SKM-1 treated with dmso at 0.1 percent for 144 hours (cell line): ENCODE results near the gene MPP7.

Source experiments
- DNase-seq: peaks from one replicate; lab custom pipeline; 2025; ENCODE audit not compliant: unreplicated experiment; lab: John Stamatoyannopoulos, UW

The MPP7 gene

DNA sequence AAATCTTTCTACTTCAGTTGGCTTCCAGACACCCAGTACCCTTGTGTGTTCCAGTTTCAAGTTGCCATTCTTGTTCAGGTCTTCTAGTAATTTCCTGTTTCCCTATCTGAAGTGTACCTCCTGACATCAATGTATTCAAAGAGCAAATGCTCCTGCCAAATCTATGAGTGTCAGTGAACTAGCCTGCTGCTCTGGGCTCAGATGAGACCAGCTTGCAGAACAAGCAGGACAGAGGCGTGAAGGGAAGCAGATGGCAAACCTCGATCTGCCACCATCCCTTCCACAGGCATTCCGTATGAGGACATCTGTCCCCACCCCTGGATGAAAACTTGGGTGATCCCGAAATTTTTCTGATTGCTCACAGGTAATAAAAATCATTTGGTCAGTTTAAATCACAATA is 4.4 kb upstream of the MPP7 start:
- no peak for DNase-seq

DNA sequence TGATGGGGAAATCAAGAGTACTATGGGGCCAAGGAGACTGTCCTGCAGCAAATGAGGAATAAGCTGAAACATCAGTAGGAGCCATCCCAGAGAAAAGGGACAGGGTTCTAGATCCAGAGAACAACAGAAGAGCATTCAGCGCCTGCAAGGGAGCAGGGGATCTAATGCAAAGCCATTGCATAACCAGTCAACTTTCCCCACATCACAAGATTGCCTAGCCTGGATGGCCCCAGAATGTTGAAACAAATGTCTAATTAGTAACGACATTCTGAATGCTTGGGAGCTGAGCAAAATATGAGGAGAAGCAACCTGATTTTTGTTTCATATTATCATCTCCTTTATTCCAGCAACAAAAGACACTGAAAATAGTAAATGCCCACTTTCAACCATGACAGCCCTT is 2.7 kb upstream of the MPP7 start:
- DNase-seq, result peak; percentile 29

DNA sequence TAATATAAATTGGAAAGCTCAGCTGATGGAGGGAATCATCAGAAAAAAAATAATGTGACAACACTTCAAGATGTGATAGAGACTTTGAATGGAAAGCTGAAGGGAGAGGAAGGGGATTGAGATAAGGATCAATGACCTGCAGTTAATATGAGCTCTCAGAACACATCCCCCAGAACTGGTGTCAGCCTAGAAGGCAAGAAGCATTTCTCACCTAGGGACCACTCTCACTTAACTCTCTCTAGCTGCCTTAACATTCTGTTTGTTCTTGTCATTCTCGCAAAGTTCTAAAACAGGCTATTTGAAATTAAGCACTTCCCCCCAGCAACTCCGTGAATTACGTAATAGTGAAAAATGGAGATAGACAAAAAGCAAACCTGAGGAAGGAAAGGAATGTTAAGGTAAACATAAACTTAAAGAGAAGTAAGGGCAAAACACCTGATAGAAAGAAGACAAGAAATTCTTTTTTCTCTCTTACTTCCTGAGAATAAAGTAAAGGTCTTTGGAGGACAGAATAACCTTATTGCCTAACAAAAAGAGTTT is 1.2 kb upstream of the MPP7 start:
- no peak for DNase-seq

DNA sequence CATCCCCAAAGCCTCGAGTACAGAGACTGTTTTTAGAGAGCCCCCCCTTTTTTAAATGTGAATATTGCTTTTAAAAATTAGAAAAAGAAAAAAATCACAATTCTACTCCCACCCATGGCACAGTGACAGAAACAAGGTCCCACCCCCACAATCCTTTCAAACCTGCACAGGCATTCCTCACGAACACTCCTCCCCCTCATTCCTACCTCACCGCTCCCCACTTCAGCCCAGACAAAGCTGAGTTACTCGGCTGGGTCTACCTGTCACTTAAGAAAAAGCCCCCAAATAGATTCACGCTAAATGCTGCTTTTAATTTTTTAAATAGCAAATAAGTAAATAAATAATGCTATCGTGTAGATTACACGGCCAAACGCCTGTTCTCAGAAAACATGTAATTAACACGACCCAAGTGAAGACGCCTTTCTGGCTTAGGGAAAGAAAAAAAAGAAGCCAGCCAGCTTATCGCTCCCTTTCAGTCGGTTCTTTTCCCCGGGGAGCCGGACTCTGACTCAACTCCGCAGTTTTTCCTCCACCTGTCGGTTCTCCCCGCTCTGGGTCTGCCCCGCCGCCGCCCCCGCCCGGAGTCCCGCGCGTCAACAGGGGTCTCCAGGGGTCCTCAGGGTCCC is 739 bp downstream of the MPP7 start:
- peak; percentile 10 for DNase-seq

DNA sequence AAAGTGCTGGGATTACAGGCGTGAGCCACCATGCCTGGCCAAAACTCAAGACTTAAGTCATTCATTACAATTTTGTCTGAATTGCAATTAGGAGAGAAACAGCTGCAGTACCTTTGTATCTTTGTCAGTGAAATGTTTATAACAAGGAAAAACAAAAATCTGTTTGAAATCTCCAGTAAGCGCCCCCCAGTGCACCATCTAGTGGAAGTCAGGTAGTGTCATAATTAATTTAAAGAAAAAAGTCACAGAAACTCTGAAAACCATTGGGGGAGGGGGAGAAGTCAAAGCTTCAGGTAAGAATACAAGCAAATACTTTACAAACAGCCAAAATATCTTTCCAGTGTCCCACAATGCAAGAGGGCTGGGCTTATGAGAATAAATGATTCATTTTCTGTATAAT is 2.8 kb downstream of the MPP7 start:
- DNase-seq, result no peak

DNA sequence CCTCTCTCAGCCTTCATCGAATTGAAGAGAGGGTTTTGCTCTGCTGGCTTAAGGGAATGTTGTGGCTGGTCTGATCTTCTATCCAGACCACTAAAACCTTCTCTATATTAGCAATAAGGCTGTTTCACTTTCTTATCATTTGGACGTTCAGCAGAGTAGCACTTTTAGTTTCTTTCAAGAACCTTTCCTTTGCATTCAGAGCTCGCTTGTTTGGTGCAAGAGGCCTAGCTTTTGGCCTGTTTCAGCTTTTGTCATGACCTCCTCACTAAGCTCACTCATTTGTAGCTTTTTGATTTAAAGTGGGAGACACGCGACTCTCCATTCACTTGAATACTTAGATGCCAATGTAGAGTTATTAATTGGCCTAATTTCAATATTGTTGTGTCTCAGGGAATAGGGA is 3.9 kb downstream of the MPP7 start:
- no peak for DNase-seq

DNA sequence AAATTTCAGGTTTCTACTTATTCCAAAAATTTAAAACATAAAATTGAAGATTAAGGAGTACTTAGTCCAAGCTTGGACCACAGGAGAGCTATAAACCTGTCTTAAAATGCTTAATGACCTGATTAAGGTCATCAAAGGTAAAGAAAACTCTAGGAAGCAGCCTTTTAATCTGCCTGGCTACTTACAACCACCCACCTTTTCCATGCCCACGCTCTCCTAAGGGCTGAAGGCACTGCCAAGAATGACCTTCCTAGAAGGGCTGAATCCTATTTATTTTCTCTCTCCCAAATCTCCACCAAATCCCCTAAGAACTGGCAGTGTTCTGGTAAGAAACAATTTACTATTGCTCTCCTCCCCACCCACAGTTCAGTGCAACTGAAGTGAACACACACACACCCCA is 6.8 kb downstream of the MPP7 start:
- DNase-seq, result no peak

DNA sequence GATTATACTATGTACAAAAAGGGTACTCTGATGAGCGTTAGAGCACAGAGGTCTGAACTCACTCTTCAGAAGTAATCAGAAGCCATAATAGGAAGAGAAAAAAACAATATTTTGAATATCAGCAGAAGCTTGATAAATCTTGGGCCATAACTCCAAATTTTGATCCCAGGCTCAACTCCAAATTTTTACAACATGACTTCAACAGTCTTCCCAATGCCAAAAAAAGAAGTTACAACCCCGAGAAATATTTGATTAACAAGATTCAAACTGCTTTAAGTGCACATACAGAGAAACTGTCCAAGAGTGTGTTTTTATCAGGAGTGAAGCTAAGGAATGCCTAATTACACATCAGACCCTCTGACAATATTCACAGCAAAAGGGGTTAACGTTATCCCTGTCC is 7.5 kb downstream of the MPP7 start:
- no peak for DNase-seq

DNA sequence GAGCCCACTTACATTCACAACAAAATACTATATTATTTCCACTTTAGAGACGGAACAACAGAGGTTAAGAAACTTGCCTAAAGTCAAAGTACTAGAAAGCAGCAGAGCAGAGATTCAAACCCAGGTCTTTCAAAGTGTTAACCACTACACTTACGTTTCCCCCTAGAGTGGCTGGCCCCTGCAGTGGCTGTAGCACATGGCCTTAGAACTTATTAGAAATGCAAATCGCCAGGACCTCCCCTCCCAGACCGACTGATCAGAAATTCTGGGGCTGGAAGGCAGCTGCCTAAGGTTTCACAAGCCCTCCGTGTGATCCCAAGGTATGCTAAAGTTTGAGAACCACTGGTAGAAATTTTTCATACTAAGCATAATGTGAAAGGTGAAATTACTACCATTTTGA is 8.1 kb downstream of the MPP7 start:
- no peak for DNase-seq

DNA sequence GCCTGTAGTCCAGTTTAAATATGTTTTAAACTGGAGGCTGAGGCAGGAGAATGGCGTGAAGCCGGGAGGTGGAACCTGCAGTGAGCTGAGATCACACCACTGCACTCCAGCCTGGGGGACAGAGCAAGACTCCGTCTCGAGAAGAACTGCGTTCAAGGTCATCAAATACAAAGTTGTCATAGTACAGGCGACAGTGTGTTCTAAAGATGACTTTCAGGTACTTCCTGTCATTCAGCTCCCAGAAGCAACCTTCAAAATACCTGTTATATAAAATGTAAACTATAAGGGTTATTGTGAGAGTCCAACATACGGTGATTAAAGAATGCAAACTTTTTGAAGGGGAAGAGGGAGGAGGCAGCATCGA is 8.7 kb downstream of the MPP7 start:
- no peak for DNase-seq

DNA sequence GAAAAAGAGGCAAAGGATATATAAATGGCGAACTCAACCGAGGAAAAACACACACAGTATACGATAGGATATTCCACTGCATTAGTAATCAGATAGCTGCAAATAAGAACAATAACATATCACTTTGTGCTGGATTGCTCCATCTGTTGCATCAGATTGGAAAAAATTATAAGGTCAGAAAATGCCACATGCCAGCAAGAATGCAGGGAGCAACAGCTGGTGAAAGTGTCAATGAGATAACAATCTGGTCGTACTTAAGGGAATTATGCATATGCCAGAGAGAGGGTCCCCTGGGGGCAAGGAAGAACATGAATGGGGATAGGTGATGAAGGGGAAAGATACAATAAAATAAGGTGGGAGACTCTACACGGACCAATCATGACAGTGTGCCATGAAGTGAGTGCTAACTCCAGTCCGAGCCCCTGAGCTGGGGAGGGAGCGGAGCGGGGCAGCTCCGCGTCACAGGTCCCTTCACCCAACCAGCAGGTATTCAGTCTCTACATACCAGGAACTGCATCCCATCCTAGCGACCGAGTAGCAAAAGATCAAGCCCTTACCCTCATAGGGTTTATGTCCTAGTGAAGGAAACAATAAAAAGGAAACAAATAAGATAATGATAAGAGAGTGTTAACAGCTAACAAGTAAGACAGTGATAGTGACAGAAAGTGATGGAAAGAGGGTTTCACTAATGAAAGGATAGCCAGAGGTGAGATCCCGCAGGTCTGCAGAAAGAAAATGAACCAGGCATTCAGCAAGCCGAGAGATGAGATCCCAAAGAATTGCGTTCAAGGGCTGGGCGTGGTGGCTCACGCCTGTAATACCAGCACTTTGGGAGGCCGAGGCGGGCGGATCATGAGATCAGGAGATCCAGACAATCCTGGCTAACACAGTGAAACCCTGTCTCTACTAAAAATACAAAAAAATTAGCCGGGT is 9.4 kb downstream of the MPP7 start:
- no peak for DNase-seq

DNA sequence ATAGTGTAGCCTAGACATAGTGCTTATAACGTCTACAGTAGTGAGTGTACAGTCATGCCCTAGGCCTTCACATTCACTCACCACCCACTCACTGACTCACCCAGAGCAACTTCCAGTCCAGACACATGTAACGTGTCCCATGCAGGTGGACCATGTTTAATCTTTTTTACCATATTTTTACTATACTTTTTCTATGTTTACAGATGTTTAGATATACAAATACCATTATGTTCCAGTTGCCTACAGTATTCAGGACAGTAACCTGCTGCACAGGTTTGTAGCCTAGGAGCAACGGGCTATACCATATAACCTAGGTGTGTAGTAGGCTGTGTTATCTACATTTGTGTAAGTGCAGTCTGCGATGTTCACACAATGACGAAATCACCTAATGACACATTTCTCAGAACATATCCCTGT is 11.0 kb downstream of the MPP7 start:
- DNase-seq, result no peak

DNA sequence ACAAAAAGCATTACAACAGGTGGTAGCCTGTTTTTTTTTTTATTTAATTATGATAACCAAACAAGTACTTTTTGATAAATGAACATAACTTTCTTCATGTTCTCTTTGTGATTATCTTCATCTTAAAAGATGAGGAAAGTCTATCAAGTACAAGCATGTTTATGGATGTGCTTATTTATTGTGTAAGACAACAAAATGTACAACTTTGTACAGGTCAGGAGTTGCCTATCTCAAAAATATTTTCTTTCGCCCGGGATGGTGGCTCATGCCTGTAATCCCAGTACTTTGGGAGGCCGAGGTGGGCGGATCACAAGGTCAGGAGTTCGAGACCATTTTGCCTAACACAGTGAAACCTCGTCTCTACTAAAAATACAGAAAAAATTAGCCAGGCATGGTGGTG is 17.0 kb downstream of the MPP7 start:
- DNase-seq, result no peak

DNA sequence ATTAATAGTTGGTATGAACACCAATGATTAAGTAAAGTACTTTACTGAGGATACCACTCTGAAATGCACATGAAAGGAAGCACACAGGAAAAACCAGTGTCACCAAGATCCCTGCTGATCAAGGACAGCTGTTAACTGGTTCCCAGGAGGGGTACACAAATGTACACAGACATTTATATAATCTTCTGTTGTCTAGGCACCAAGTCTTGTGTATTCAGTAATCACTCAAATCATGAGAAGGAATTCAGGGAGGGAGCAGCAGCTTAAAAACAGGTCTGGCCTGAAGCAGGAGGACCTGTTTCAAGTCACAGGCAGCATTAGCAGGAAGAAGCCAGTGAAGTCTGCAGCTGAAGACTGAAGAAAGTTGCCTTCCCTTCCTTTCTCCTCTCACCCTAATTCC is 18.7 kb downstream of the MPP7 start:
- no peak for DNase-seq

DNA sequence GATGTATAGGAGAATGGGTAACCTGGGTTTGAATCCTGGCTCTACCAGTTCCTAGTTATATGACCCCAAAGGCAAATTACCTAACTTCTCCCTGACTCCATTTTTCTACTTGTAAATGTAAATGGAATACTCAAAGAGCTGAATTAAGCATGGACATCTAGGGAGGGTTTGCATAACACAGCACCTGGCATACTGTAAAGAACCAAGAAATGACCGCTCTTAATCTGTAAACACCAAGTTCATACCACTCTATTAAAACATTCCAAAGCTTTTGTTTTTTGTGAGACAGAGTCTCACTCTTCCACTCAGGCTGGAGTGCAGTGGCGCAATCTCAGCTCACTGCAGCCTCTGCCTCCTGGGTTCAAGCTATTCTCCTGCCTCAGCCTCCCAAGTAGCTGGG is 19.6 kb downstream of the MPP7 start:
- no peak for DNase-seq

DNA sequence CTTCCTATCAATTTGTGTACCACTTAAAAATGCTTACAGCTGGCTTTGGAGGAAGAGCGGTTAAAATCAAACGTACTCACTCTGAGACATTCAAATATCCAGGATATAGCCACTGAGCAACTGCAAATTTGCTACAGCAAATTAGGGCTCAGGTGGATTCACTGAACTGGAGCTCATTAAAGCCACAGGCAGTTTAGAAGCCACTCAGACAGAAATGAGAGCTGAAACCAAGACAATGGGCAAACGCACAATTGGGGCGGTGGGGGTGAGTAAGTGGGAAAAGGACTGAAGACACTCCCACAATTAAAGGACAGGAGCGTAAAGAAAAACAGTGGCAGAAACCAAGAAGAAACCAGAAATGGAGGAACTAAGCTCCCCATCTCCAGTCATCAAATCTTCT is 20.5 kb downstream of the MPP7 start:
- DNase-seq, result no peak

DNA sequence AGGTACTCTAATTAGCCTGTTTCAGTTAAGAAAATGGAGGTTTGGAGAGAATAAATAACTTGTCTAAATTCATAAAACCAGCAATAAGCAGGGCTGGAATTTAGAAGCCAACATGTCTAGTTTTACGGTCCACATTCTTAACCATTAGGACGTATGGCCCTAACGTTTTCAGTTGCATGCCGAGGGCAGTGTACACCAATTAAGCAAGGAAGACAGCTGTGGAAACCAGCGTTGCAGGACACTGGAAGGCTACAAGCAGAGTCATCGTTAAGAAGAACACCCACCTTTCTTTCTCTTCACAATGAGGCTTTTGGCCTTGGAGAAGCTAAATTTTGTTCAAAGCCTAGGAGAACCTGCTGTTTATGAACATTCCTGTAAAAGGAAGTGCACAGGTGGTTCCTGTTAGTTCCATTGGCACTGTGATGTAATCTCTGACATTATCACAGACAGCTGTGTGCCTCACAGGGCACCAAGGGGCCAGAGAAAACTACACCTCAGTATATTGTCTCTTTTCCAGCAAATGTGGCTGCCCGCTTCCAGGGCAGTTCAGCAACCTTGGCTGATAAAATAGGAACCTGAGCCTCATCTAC is 21.0 kb downstream of the MPP7 start:
- no peak for DNase-seq

DNA sequence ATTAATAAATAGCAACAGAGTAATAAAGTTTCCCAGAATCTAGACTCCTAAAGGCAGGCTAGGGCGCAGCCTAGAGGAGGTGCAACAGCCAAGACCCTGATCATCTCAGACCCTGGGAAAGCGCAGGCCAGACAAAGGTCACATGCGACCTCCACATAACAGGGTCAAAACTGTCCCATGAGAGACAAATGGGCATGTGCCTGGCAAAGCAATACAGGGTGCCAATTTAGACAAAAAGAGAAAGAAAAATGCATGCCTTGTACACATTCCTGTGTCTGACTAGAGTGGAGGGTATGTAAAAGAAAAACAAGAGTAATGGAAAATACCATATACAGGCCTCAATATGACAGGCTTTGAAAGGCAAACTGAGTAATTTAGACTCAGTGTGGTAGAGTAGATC is 22.2 kb downstream of the MPP7 start:
- no peak for DNase-seq

DNA sequence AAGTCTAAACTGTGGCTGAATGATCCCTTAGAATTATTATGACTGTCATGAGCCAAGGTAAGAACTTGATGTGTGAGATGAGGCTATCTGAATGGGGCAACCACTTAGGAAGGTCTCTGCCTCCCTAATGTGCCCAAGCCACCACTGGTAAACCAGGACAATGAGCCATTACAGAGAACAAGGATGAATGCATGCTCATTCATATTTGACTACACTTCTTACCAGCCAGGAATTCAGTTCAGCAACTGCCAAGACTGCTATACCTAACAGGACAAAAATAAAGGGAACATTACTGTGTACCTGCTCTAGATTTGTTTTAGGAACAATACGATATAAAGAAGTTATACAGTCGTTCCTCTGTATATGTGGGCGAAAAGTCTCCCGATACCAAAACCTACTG is 23.0 kb downstream of the MPP7 start:
- DNase-seq, result no peak

DNA sequence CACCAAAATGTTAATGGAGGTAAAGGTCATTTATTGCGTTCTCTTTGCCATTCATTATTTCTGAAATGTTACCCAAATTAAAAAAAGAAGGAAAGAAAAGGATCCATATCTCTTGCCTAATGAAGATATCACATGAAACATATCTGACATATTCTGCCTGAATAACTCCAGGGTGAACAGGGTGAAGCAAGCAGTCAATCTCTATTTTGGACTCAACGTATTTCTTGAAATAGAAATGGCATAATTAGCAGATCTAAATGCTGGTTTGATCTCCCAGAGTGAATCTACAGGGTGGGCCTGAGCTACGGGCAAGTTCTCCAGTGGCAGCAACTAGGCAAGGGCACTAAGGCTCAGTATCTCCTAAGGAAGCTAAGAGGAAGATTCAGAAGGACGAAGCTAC is 24.0 kb downstream of the MPP7 start:
- DNase-seq, result no peak

DNA sequence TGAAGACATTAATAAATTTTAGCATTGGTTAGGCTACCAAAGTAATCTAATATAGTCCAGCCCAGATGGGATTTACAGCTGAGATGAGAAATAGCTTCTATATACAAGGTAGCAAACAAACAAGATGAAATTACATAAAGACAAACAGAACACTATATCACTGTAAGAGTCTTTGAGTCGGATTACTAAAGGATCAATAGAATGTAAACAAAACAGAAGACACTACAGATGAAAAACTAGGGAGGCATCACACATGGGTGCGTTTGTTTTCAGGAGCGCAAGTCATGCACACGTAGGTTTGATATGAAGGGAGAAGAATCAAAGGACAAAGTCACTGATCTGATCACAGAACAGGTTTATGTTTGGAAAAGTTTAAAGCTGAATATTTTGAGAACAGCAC is 26.5 kb downstream of the MPP7 start:
- no peak for DNase-seq

DNA sequence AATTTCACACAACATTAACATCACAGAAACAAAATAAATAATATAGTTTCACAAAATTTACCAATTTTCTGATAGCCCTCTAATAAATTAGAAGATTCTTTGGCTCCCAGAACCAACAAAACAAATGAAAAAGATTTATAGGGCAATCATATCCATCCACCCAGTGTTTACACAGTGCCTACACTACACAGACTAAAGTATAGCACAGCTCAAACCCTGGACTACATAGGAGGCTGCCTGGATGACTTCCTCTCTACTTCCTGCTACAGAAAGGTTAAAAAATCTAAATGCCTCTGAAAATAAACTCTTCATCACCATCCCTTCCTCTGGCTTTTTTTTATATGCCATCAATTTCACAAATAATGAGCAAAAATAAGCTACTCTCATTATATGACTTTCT is 28.4 kb downstream of the MPP7 start:
- no peak for DNase-seq
